Stimulated activated CD4-positive, alpha-beta T cell treated with anti-CD3 and anti-CD28 coated beads, Interleukin-12 subunit alpha, Interleukin-12 subunit beta, amount 100 ng/mL, for 4 hours (primary cell): ENCODE results near the gene TNFRSF6B.
"Not testable (repeated sequence)": the region's sequence is repeated elsewhere in the genome, so short reads cannot be mapped to it uniquely, and the experiment has no call there.

Source experiments
- DNase-seq: peaks from one replicate; pipeline ENCODE4 v3.0.0-alpha.2; 2020

The TNFRSF6B gene

GRCh38 chr20:63712191-63712590 is 15.7 kb downstream of the TNFRSF6B start:
- DNase-seq: no peak

DNA sequence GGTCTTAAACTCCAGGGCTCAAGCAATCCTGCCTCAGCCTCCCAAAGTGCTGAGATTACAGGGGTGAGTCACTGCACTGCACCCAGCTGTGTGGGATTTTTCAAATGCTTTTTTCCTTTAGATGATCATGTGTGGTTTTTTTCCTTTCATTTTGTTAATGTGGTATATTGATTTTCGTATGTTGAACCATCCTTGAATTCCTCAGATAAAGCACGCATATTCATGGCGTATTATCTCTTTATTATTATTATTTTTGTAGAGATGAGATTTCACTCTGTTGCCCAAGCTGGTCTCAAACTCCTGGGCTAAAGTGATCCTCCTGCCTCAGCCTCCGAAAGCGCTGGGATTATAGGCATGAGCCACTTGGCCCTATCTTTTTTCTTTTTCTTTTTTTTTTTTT is 18.4 kb downstream of the TNFRSF6B start:
- DNase-seq: no peak

DNA sequence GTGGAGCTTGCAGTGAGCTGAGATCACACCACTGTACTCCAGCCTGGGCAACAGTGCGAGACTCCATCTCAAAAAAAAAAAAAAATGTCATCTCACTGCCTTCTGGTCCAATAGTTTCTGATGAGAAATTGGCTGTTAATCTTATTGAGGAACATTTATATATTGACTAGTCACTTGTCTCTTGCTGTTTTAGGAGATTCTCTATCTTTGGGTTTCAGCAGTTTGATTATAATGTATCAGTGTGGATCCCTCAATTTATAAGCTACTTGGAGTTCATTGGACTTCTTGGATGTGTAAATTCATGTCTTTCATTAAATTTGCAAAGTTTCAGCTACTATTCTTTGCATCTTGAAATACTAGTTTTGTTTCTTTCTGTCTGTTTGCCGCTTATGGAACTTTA is 22.5 kb downstream of the TNFRSF6B start:
- no peak for DNase-seq

GRCh38 chr20:63722967-63723622 is 26.6 kb downstream of the TNFRSF6B start:
- DNase-seq: not testable (repeated sequence)

- DNase-seq: not testable (repeated sequence)
These were observed 33.8 kb downstream of the TNFRSF6B start for GRCh38 chr20:63730189-63730733.

DNA sequence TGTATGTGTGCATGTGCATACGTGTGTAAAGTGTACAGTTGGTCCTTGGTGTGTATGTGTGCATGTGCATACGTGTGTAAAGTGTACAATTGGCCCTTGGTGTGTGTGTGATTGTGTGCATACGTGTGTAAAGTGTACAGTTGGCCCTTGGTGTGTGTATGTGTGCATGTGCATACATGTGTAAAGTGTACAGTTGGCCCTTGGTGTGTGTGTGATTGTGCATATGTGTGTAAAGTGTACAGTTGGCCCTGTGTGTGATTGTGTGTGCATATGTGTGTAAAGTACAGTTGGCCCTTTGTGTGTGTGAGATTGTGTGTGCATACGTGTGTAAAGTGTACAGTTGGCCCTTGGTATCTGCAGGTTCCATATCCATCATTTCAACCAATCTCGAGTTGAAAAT is 35.0 kb downstream of the TNFRSF6B start:
- DNase-seq: no peak

DNA sequence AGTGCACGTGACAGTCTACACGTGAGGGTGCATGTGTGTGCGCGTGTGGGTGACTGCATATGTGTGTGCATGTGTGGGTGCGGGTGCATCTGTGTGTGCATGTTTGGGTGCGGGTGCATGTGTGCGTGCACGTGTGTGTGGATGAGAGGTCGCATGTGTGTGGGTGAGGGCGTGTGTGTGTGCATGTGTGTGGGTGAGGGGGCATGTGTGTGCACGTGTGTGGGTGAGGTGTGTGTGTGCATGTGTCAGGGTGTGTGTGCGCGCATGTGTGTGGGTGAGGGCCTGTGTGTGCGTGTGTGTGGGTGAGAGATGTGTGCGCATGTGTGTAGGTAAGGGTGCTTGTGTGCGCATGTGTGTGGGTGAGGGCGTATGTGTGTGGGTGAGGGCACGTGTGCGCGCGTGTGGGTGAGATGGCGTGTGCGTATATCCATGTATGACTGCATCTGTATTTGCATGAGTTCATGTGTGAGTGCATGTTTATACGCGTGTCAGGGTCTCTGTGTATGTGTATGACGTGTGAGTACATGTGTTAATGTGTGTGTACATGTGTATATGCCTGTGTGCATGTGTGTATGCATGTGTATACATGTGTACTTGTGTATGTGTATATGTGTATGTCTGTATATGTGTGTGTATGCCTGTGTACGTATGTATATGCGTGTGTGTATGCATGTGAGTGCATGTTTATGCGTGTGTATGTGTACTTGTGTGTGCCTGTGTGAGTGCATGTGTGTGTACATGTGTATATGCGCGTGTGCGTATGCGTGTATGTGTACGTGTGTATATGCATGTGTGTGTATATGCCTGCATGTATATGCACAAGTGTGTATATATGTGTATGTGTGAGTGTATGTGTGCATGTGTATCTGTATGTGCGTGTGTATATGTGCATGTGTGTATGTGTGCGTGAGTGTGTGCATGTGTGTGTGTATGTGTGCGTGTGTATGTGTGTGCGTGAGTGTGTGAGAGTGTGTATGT is 36.0 kb downstream of the TNFRSF6B start:
- DNase-seq: no peak

GRCh38 chr20:63733117-63733516 is 36.7 kb downstream of the TNFRSF6B start:
- no peak for DNase-seq

- no peak for DNase-seq
These were observed 37.2 kb downstream of the TNFRSF6B start for GRCh38 chr20:63733579-63734081.

DNA sequence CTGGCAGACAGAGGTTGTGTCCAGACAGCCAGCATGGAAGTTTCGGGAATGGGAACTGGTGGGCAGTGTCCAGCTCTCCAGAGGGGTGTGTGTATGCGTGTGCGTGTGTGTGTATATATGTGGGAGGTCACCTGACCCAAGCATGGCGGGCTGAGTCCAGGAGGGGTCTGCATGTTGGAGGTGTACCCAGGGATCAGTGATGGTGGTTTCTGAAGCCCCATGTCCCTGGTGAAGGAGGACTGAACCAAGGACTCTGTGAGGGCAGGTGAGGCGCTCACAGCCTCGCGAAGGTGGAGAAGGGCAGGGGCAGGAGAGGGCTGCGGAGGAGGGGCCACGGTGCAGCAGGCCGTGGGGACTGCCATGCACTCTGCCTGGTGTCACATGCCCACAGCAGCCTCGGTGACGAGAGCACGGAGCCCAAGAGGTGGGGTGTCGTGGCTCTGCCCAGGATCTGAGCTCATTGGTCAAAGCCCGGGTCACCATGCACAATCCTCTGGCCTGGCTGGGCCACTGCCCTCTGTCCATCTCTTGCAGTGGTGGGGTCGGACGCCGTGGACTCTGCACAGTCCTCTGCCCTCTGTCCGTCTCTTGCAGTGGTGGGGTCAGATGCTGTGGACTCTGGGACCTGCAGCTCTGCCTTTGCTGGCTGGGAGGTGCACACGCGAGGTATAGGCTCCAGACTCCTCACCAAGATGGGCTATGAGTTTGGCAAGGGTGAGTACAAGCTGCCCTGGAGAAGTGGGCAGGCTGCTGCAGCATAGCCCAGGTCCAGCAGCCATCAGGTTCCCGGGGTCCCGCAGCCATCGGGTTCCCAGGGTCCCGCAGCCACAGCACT is 37.9 kb downstream of the TNFRSF6B start:
- DNase-seq: no peak

DNA sequence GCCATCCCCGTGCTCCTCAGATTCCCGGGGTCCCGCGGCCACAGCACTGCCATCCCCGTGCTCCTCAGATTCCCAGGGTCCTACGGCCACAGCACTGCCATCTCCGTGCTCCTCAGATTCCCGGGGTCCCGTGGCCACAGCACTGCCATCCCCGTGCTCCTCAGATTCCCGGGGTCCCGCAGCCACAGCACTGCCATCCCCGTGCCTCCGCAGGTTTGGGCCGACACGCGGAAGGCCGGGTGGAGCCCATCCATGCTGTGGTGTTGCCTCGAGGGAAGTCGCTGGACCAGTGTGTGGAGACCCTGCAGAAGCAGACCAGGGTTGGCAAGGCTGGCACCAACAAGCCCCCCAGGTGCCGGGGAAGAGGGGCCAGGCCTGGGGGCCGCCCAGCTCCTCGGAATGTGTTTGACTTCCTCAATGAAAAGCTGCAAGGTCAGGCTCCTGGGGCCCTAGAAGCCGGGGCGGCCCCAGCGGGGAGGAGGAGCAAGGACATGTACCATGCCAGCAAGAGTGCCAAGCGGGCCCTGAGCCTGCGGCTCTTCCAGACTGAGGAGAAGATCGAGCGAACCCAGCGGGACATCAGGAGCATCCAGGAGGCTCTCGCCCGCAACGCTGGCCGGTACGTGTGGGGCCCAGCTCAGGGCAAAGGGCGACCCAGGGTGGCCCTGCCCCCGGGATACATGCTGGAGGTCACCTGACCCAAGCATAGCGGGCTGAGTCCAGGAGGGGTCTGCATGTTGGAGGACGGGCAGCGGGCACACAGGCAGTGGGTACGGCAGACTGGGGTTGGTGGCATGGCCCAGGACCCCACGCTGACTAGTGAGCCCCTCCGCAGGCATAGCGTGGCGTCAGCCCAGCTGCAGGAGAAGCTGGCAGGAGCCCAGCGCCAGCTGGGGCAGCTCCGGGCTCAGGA is 38.8 kb downstream of the TNFRSF6B start:
- DNase-seq: no peak

DNA sequence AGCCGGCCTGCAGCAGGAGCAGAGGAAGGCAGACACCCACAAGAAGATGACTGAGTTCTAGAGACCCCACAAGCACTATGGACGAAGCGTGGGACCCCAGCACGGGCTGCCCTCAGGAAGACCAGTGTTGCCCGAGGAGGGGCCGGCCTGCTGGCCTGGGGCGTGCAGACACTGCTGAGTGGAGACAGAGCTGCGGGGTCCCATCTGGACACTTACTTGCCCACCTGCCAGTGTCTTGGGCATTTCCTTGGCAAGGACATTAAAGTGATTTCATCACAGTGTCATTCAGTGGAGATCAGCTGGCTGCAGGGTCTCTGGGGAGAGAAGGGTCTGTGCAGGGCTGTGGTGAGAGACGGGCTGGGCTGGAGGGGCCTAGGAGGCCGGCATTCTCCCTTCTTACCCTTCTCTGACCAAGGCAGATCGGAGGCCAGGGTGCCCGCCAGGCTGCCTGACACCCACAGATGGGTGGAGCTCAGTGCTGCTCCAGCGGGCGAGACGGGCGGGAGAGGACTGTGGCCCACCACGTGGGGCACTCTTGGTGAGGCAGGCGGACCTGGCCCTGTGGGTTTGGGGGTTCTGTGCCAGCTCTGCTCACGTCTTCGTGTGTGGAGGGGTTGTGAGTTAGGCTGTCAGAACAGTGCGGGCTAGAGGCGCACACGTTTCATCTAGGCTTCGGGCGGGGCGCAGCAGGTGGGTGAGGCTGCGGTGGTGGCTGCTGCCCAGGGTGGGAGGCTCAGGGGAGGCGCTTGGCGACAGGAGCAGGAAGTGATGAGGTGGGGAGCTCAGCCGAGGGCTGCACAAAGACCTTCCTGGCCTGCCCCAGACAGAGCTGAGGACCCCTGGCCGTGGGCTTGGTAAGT is 39.6 kb downstream of the TNFRSF6B start, which contains the start of gene LIME1:
Gene LIME1 (plus strand): TSS at position 806 of the 860 bp plus-strand sequence. CDS start 886 bp downstream, outside the sequence.
- peak; percentile 52 for DNase-seq

- no peak for DNase-seq
These were observed 40.6 kb downstream of the TNFRSF6B start for GRCh38 chr20:63736893-63737694.

- DNase-seq: no peak
These were observed 41.2 kb downstream of the TNFRSF6B start for GRCh38 chr20:63737695-63737944.

- no peak for DNase-seq
These were observed 41.7 kb downstream of the TNFRSF6B start for GRCh38 chr20:63737945-63738686.

- DNase-seq: no peak
These were observed 42.3 kb downstream of the TNFRSF6B start for GRCh38 chr20:63738687-63739129.

- peak; percentile 67 for DNase-seq
These were observed 42.9 kb downstream of the TNFRSF6B start, which contains the start of gene SLC2A4RG for GRCh38 chr20:63739130-63740069. SLC2A4RG (plus strand) TSS chr20:63739776; CDS start chr20:63739913, 137 bp downstream.
